ENCODE results near the gene PTPRK. TPM values are rescaled to one million over a fixed set of nuclear protein-coding genes. Genes with fewer than 3 reads are reported as not detected.

Gene PTPRK
- polyA plus RNA-seq, 3 donors = 0.01 TPM; not detected in 2

DNA sequence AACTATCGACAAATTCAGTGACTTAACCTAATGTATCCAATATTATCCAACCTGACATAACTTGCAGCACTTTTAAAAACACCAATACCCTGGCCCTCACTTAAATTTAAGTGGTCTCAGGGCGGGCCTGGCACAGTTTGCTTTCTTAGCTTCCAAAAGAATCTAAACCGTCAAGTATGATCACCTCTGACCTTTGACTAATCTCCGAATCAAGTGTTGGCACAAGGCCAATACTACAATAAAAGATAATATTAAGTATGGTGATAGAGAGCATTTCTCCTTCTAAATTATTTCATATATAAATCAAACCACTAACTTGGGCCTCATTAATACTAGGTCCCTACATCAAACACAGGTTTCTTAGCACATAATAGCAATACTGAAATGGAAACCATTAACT is 153.0 kb downstream of the PTPRK start:
- Histone ChIP-seq H3K36me3 (replicated peaks in 1 of 2; ENCODE audit: control insufficient read depth in 1 of 2, insufficient read depth in 2 of 2, low read length in 2 of 2) (no peaks in the 10 kb centered on the region), H3K4me3 (replicated peaks in 1 of 3; ENCODE audit: low read depth in 2 of 3, low read length in 3 of 3) (no peak overlapping the region), H3K79me2 (ENCODE audit: insufficient read depth, low read length) (no peaks in the 10 kb centered on the region), H3K27ac (ENCODE audit: low read depth in 1 of 2, low read length in 2 of 2) (no peak overlapping the region), H3K9ac (ENCODE audit: insufficient read depth, low read length, poor library complexity, severe bottlenecking) (no peak overlapping the region), H3K4me2 (replicated peaks; ENCODE audit: extremely low read depth, low read length, poor library complexity, severe bottlenecking) (no peak overlapping the region), H3K9me3 (replicated peaks in 1 of 2; ENCODE audit: control insufficient read depth in 1 of 2, insufficient read depth in 1 of 2, low read length in 2 of 2) (no peaks in the 10 kb centered on the region), H3K27me3 (ENCODE audit: control insufficient read depth in 2 of 2, insufficient read depth in 2 of 2, low read length in 2 of 2) (no peaks in the 10 kb centered on the region), H4K20me1 (ENCODE audit: insufficient read depth, low read length) (no peaks in the 10 kb centered on the region), H2AFZ (ENCODE audit: insufficient read depth, low read depth, low read length, poor library complexity, severe bottlenecking) (no peak overlapping the region), H3K4me1 (ENCODE audit: control insufficient read depth in 1 of 2, insufficient read depth in 2 of 2, low read length in 2 of 2) (no peaks in the 10 kb centered on the region)
- H3K4me3 Mint-ChIP-seq = no peak overlapping the region
- peaks cover 0 to 4% (median 0%) of the 10 kb centered on the region in 7 donors for H3K9me3 Mint-ChIP-seq
- H3K27ac Mint-ChIP-seq = no peak overlapping the region
- WGBS (ENCODE audit: insufficient coverage) = 83% methylated on average over 1 of the region's 4 CpGs
- H3K36me3 Mint-ChIP-seq = no peaks in the 10 kb centered on the region
- intact Hi-C loops (cut with micrococcal nuclease) = no loop called here
- no peaks in the 10 kb centered on the region for H3K27me3 Mint-ChIP-seq (ENCODE audit: low read depth in 3 of 3)
- TF ChIP-seq, protein P1, sequence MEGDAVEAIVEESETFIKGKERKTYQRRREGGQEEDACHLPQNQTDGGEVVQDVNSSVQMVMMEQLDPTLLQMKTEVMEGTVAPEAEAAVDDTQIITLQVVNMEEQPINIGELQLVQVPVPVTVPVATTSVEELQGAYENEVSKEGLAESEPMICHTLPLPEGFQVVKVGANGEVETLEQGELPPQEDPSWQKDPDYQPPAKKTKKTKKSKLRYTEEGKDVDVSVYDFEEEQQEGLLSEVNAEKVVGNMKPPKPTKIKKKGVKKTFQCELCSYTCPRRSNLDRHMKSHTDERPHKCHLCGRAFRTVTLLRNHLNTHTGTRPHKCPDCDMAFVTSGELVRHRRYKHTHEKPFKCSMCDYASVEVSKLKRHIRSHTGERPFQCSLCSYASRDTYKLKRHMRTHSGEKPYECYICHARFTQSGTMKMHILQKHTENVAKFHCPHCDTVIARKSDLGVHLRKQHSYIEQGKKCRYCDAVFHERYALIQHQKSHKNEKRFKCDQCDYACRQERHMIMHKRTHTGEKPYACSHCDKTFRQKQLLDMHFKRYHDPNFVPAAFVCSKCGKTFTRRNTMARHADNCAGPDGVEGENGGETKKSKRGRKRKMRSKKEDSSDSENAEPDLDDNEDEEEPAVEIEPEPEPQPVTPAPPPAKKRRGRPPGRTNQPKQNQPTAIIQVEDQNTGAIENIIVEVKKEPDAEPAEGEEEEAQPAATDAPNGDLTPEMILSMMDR (IDR thresholded peaks at IDR 0.05) = no peak
- H3K4me1 Mint-ChIP-seq = no peaks in the 10 kb centered on the region
- no peak for DNase-seq

DNA sequence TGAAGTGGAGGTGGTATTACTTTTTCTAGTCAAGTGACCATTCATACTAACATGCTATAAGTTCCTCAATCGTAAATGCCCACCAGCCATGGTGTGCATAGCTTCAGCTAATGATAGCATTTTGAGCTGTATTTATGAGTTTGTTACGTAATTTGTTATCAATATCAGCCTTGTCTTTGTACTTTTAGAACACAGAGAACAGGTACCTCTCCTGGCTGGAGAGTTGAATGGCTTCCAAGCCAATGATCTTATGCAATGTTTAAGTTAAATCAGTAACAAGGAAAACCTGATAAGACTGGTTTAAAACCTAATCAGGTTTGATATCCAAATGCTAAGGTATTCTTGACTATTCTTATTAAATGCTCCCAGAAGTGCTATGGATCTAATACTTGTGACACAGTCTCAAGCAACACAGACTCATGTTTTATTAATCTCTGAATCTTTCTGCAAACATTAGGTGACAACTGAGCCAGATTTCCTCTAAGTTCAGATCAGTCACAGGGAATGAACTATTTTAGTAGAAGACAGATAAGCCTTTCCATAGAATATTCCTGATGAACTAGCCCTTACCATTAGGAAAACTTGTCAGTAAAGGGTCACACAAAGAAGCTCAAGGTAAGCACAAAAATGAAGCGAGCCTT is 154.8 kb downstream of the PTPRK start:
- Mint-ChIP-seq H3K36me3 (no peaks in the 10 kb centered on the region), H3K27ac (no peak overlapping the region), H3K27me3 (ENCODE audit: low read depth in 3 of 3) (no peaks in the 10 kb centered on the region), H3K4me1 (no peaks in the 10 kb centered on the region), H3K4me3 (no peak overlapping the region), H3K9me3 (peaks cover 0 to 3% (median 0%) of the 10 kb centered on the region in 7 donors)
- Histone ChIP-seq H2AFZ (ENCODE audit: insufficient read depth, low read depth, low read length, poor library complexity, severe bottlenecking) (no peak overlapping the region), H3K4me2 (replicated peaks; ENCODE audit: extremely low read depth, low read length, poor library complexity, severe bottlenecking) (no peak overlapping the region), H3K4me3 (replicated peaks in 1 of 3; ENCODE audit: low read depth in 2 of 3, low read length in 3 of 3) (no peak overlapping the region), H3K9ac (ENCODE audit: insufficient read depth, low read length, poor library complexity, severe bottlenecking) (no peak overlapping the region), H3K36me3 (replicated peaks in 1 of 2; ENCODE audit: control insufficient read depth in 1 of 2, insufficient read depth in 2 of 2, low read length in 2 of 2) (no peaks in the 10 kb centered on the region), H3K4me1 (ENCODE audit: control insufficient read depth in 1 of 2, insufficient read depth in 2 of 2, low read length in 2 of 2) (no peaks in the 10 kb centered on the region), H3K27me3 (ENCODE audit: control insufficient read depth in 2 of 2, insufficient read depth in 2 of 2, low read length in 2 of 2) (no peaks in the 10 kb centered on the region), H4K20me1 (ENCODE audit: insufficient read depth, low read length) (no peaks in the 10 kb centered on the region), H3K9me3 (replicated peaks in 1 of 2; ENCODE audit: control insufficient read depth in 1 of 2, insufficient read depth in 1 of 2, low read length in 2 of 2) (no peaks in the 10 kb centered on the region), H3K27ac (ENCODE audit: low read depth in 1 of 2, low read length in 2 of 2) (no peak overlapping the region), H3K79me2 (ENCODE audit: insufficient read depth, low read length) (no peaks in the 10 kb centered on the region)
- TF ChIP-seq, protein P1 (IDR thresholded peaks at IDR 0.05) = no peak
- WGBS (ENCODE audit: insufficient coverage) = no CpG with 5 or more reads among the region's 3 CpGs
- intact Hi-C loops (cut with micrococcal nuclease) = no loop called here
- DNase-seq = no peak

Data from CD14-positive monocyte (primary cell).